ENCODE measurements around the gene C13orf42.
"Not testable (repeated sequence)": the region's sequence is repeated elsewhere in the genome, so short reads cannot be mapped to it uniquely, and the experiment has no call there.

The C13orf42 gene

GRCh38 chr13:51137250-51137649 lies 26.2 kb upstream of the C13orf42 start:
- Histone ChIP-seq H3K4me3 (no peak overlapping the region), H3K27ac (no peak overlapping the region)
- TF ChIP-seq CTCF (IDR thresholded peaks at IDR 0.05) = no peak
- DNase-seq (ENCODE audit: low spot score) = no peak

- DNase-seq (ENCODE audit: low spot score) = no peak
- Histone ChIP-seq H3K27ac (no peak overlapping the region), H3K4me3 (no peak overlapping the region)
- TF ChIP-seq CTCF (IDR thresholded peaks at IDR 0.05) = no peak
Observed at GRCh38 chr13:51136276-51136980, 25.4 kb upstream of the C13orf42 start.

GRCh38 chr13:51134763-51135365 lies 23.8 kb upstream of the C13orf42 start:
- no peak for TF ChIP-seq CTCF (IDR thresholded peaks at IDR 0.05)
- Histone ChIP-seq H3K4me3 (no peak overlapping the region), H3K27ac (no peak overlapping the region)
- DNase-seq (ENCODE audit: low spot score) = no peak

- H3K27ac ChIP-seq = no peak overlapping the region
- TF ChIP-seq CTCF (IDR thresholded peaks at IDR 0.05) = no peak
- H3K4me3 ChIP-seq = no peak overlapping the region
- no peak for DNase-seq (ENCODE audit: low spot score)
Observed at GRCh38 chr13:51130348-51130747, 19.3 kb upstream of the C13orf42 start.

- H3K4me3 ChIP-seq = no peak overlapping the region
- no peak overlapping the region for H3K27ac ChIP-seq
- DNase-seq (ENCODE audit: low spot score) = no peak
- TF ChIP-seq CTCF (IDR thresholded peaks at IDR 0.05) = peak; percentile 65
Observed at GRCh38 chr13:51125495-51126226, 14.6 kb upstream of the C13orf42 start.

- Histone ChIP-seq H3K27ac (no peak overlapping the region), H3K4me3 (no peak overlapping the region)
- no peak for DNase-seq (ENCODE audit: low spot score)
- no peak for TF ChIP-seq CTCF (IDR thresholded peaks at IDR 0.05)
Observed at GRCh38 chr13:51122868-51123566, 11.9 kb upstream of the C13orf42 start.

GRCh38 chr13:51120873-51121272 lies 9.8 kb upstream of the C13orf42 start:
- not testable (repeated sequence) for H3K27ac ChIP-seq; DNase-seq (ENCODE audit: low spot score); H3K4me3 ChIP-seq
